ENCODE measurements around the gene NTM.

DNA sequence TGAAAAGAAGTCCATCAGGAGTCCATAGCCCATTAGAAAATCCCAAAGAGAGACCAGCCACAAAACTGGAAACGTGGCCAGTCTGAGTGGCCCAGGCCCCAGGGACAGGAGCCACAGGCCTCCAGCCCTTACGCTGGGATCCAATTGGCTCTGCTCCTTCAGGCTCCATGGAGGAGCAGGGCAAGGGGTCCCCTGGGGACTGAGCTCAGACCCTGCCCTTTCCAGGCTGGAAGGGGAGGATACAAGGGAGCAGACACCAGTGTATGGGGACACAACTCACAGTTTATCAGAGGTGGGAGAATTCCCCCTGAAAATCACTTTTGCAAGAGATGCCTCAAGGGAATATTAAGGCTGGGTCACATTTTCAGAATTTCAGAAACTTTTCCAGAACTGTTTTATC lies 227.5 kb downstream of the NTM start:
- TF ChIP-seq, protein P1, sequence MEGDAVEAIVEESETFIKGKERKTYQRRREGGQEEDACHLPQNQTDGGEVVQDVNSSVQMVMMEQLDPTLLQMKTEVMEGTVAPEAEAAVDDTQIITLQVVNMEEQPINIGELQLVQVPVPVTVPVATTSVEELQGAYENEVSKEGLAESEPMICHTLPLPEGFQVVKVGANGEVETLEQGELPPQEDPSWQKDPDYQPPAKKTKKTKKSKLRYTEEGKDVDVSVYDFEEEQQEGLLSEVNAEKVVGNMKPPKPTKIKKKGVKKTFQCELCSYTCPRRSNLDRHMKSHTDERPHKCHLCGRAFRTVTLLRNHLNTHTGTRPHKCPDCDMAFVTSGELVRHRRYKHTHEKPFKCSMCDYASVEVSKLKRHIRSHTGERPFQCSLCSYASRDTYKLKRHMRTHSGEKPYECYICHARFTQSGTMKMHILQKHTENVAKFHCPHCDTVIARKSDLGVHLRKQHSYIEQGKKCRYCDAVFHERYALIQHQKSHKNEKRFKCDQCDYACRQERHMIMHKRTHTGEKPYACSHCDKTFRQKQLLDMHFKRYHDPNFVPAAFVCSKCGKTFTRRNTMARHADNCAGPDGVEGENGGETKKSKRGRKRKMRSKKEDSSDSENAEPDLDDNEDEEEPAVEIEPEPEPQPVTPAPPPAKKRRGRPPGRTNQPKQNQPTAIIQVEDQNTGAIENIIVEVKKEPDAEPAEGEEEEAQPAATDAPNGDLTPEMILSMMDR (conservative IDR thresholded peaks at IDR 0.05; ENCODE audit: low read depth, low read length), result no peak
- TF ChIP-seq EZH2 (IDR thresholded peaks at IDR 0.05; ENCODE audit: borderline replicate concordance, low read depth, low read length, poor library complexity, severe bottlenecking), result no peak
